Breast epithelium (tissue), 4 donors: ENCODE data around the gene CRTAC1. TPM values are rescaled to one million over a fixed set of nuclear protein-coding genes. Genes with fewer than 3 reads are reported as not detected.

Source experiments
- DNase-seq, 2 donors: peaks; one replicate each; pipeline ENCODE4 v3.0.0-alpha.2; 2019; ENCODE audit warnings: low spot score in 2 of 2
- H3K27ac ChIP-seq, 2 donors: fragments of 200-600 bp; sonication (generic) in 1 of 2; one replicate each; pipeline ENCODE4 v1.5.1; 2016 to 2019; ENCODE audit warnings: mild to moderate bottlenecking in 1 of 2
- H3K27me3 ChIP-seq, 2 donors: fragments of 200-600 bp; sonication (generic) in 1 of 2; one replicate each; pipeline versions ENCODE4 v1.5.1 to v1.6.0; 2017 to 2019; ENCODE audit warnings: control low read depth in 1 of 2, mild to moderate bottlenecking in 1 of 2
- H3K36me3 ChIP-seq: fragments of 200-600 bp; one replicate; pipeline ENCODE4 v1.5.1; 2019
- H3K4me1 ChIP-seq, 2 donors: fragments of 200-600 bp; sonication (generic); one replicate each; pipeline ENCODE4 v1.5.1; 2016 to 2019; ENCODE audit warnings: control low read depth in 1 of 2
- H3K4me3 ChIP-seq, 3 donors: fragments of 200-600 bp; sonication (generic); 1 replicate in 2 of 3; 2 replicates in 1 of 3; pipeline ENCODE4 v1.5.1; 2016 to 2019; ENCODE audit warnings: mild to moderate bottlenecking in 3 of 3, moderate library complexity in 2 of 3
- H3K9me3 ChIP-seq, 2 donors: fragments of 200-600 bp; sonication (generic) in 1 of 2; one replicate each; pipeline ENCODE4 v1.5.1; 2016 to 2019; ENCODE audit warnings: control low read depth in 1 of 2
- POLR2A ChIP-seq: fragments of 450-650 bp; IDR thresholded peaks from one replicate; pipeline ENCODE4 v1.6.1; 2016; ENCODE audit warnings: antibody characterized with exemption, mild to moderate bottlenecking, moderate library complexity
- POLR2AphosphoS5 ChIP-seq, 3 donors: sonication (generic); formaldehyde crosslinking; IDR thresholded peaks; one replicate each; pipeline ENCODE4 v1.6.1; 2017; ENCODE audit warnings: antibody characterized with exemption in 3 of 3
- intact Hi-C: fragments of 100-400 bp; cut with DNase I; formaldehyde crosslinking; loops from one replicate; pipeline ENCODE4 v1.15.1; 2023; ENCODE audit warnings: low total_unique reads
- total RNA-seq, 3 donors: library from RNA; depleted of rRNA; stranded (reverse); fragments of >200 nt; gene quantifications; one replicate each; pipeline ENCODE4 v1.1.0, GENCODE V29; 2016
- TF ChIP-seq, protein P1 (sequence below), 3 donors: fragments of 450-650 bp; IDR thresholded peaks; one replicate each; pipeline ENCODE4 v1.5.1; 2016 to 2017; ENCODE audit warnings: antibody characterized with exemption in 3 of 3, mild to moderate bottlenecking in 3 of 3, moderate library complexity in 3 of 3

The CRTAC1 gene
- total RNA-seq, 3 donors from 2014 or later: 1.6 to 4.7 (median 1.9) TPM

- intact Hi-C loops: loop anchor here (10.0 kb wide), 1 partner anchor 884 kb away; no protein-coding TSS in a partner anchor
- Histone ChIP-seq H3K4me3 (no peak overlapping the region), H3K9me3 (no peaks in the 10 kb centered on the region), H3K36me3 (no peaks in the 10 kb centered on the region), H3K27me3 (peaks cover 0 to 8% of the 10 kb centered on the region in 2 donors), H3K4me1 (no peaks in the 10 kb centered on the region), H3K27ac (no peak overlapping the region)
- TF ChIP-seq, protein P1, sequence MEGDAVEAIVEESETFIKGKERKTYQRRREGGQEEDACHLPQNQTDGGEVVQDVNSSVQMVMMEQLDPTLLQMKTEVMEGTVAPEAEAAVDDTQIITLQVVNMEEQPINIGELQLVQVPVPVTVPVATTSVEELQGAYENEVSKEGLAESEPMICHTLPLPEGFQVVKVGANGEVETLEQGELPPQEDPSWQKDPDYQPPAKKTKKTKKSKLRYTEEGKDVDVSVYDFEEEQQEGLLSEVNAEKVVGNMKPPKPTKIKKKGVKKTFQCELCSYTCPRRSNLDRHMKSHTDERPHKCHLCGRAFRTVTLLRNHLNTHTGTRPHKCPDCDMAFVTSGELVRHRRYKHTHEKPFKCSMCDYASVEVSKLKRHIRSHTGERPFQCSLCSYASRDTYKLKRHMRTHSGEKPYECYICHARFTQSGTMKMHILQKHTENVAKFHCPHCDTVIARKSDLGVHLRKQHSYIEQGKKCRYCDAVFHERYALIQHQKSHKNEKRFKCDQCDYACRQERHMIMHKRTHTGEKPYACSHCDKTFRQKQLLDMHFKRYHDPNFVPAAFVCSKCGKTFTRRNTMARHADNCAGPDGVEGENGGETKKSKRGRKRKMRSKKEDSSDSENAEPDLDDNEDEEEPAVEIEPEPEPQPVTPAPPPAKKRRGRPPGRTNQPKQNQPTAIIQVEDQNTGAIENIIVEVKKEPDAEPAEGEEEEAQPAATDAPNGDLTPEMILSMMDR (IDR thresholded peaks at IDR 0.05): no peak
- no peak for DNase-seq
Observed at GRCh38 chr10:97931041-97931440, 99.4 kb downstream of the CRTAC1 start.

DNA sequence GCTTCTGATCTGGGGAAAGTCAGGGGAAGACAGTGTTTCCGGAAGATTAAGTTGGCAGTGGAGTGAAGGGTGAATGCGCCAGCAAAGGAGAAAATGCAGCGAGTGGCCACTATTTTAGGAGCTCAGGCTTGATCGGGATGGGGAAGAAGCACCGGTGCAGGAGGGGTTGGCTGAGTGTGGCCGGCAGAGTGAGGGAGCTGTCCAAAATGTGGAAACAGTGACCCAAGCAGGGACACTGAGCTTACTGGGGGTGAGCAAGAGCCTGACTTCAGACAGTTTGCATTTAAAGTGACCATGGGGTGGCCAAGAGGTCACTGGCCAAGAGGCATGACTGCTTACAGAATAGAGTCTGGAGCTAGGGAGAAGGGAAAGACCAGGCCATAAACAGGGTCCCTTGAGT, 101.5 kb downstream of the CRTAC1 start:
- TF ChIP-seq POLR2A (no peak), POLR2AphosphoS5 (IDR thresholded peaks at IDR 0.05) (no peak)
- TF ChIP-seq, protein P1 (IDR thresholded peaks at IDR 0.05): no peak

DNA sequence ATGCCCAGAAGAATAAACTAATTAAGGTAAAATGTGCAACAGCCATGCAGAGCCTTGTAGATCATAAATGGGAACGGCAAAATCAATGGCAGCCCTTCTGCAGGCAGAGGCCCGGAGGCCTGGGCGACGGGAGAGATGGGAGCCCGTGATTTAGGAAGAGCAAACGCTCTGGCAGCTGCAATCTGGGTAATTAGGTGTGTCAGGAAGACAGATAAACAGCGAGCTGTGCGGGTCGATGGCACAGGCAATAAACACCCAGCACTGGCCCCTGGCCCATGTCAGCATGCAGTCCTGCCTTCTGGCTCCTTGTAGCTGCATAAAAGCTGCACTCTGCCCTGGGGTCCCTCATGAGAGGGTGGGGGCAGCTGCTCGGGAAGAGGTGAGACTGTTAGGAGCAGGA, 102.8 kb downstream of the CRTAC1 start:
- H3K4me1 ChIP-seq: peaks cover 0 to 4% of the 10 kb centered on the region in 2 donors
- DNase-seq: no peak
- intact Hi-C loops: no loop called here
- H3K27ac ChIP-seq: no peak overlapping the region
- H3K36me3 ChIP-seq: no peaks in the 10 kb centered on the region
- H3K4me3 ChIP-seq: no peak overlapping the region
- peaks cover 0 to 16% of the 10 kb centered on the region in 2 donors for H3K27me3 ChIP-seq
- TF ChIP-seq POLR2AphosphoS5 (IDR thresholded peaks at IDR 0.05) (no peak), POLR2A (no peak)
- H3K9me3 ChIP-seq: no peaks in the 10 kb centered on the region

More for the DNA sequence above, 101.5 kb downstream of the CRTAC1 start:
- Histone ChIP-seq H3K27me3 (peaks cover 0 to 11% of the 10 kb centered on the region in 2 donors), H3K9me3 (no peaks in the 10 kb centered on the region), H3K27ac (no peak overlapping the region), H3K36me3 (no peaks in the 10 kb centered on the region), H3K4me1 (no peaks in the 10 kb centered on the region), H3K4me3 (no peak overlapping the region)
- no peak for DNase-seq
- intact Hi-C loops: no loop called here

GRCh38 chr10:97926055-97926454, 104.4 kb downstream of the CRTAC1 start:
- intact Hi-C loops: no loop called here
- no peak overlapping the region for H3K27ac ChIP-seq
- H3K9me3 ChIP-seq: no peaks in the 10 kb centered on the region
- H3K36me3 ChIP-seq: no peaks in the 10 kb centered on the region
- TF ChIP-seq POLR2A: no peak
- TF ChIP-seq, protein P1 (IDR thresholded peaks at IDR 0.05): no peak
- TF ChIP-seq POLR2AphosphoS5 (IDR thresholded peaks at IDR 0.05): no peak
- H3K4me1 ChIP-seq: peaks cover 0 to 9% of the 10 kb centered on the region in 2 donors
- DNase-seq: no peak
- H3K27me3 ChIP-seq: peaks cover 0 to 16% of the 10 kb centered on the region in 2 donors
- H3K4me3 ChIP-seq: no peak overlapping the region

GRCh38 chr10:97925308-97925938, 105.0 kb downstream of the CRTAC1 start:
- no peak overlapping the region for H3K4me3 ChIP-seq
- peaks cover 0 to 16% of the 10 kb centered on the region in 2 donors for H3K27me3 ChIP-seq
- intact Hi-C loops: no loop called here
- H3K9me3 ChIP-seq: no peaks in the 10 kb centered on the region
- TF ChIP-seq, protein P1 (IDR thresholded peaks at IDR 0.05): no peak
- no peak for TF ChIP-seq POLR2AphosphoS5 (IDR thresholded peaks at IDR 0.05)
- no peak for TF ChIP-seq POLR2A
- H3K27ac ChIP-seq: no peak overlapping the region
- peaks cover 0 to 9% of the 10 kb centered on the region in 2 donors for H3K4me1 ChIP-seq
- DNase-seq: no peak
- H3K36me3 ChIP-seq: no peaks in the 10 kb centered on the region
